ENCODE results near the gene INVS.

DNA sequence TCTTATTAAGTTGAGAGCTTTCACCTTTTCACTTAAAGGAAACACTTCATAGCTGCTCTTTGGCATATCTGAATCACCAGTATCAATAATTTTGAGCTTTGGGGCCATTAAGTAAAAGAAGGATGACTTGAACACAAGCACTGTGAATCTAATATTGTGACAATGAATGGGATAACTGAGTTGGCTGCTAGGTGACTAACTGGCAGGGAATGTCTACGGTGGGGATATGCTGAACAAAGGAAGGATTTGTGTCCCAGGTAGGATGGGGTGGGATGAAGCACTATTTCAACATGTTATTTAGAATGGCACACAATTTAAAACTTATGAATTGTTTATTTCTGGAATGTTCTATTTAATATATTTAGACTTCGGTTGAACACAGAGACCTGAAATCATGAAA lies 130.1 kb downstream of the INVS start:
- TF ChIP-seq, protein P1, sequence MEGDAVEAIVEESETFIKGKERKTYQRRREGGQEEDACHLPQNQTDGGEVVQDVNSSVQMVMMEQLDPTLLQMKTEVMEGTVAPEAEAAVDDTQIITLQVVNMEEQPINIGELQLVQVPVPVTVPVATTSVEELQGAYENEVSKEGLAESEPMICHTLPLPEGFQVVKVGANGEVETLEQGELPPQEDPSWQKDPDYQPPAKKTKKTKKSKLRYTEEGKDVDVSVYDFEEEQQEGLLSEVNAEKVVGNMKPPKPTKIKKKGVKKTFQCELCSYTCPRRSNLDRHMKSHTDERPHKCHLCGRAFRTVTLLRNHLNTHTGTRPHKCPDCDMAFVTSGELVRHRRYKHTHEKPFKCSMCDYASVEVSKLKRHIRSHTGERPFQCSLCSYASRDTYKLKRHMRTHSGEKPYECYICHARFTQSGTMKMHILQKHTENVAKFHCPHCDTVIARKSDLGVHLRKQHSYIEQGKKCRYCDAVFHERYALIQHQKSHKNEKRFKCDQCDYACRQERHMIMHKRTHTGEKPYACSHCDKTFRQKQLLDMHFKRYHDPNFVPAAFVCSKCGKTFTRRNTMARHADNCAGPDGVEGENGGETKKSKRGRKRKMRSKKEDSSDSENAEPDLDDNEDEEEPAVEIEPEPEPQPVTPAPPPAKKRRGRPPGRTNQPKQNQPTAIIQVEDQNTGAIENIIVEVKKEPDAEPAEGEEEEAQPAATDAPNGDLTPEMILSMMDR (IDR thresholded peaks at IDR 0.05) = no peak
- no peak for TF ChIP-seq POLR2A (IDR thresholded peaks at IDR 0.05)

All from uterus (tissue), 2 donors.